ENCODE results near the gene HTT.

DNA sequence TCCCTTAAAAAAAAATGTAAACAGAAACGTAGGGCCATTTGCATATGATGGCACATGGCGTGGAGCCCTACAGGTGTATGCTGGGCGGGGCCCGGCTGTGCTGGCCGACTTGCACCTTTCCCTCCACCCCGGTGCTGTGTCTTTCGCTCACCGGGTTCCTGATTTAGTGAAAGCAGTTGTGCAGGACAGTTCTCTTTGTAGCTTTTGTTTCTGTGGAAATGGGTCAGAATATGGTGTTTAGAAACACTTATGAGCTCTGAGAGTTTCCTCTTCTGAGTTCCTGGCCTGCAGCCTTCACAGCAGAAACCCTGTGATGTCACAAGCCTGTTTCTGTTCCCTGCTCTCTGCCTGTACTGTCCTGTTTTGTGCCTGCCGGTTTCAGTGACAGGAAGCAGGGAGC lies 152.0 kb downstream of the HTT start:
- TF ChIP-seq, protein P1, sequence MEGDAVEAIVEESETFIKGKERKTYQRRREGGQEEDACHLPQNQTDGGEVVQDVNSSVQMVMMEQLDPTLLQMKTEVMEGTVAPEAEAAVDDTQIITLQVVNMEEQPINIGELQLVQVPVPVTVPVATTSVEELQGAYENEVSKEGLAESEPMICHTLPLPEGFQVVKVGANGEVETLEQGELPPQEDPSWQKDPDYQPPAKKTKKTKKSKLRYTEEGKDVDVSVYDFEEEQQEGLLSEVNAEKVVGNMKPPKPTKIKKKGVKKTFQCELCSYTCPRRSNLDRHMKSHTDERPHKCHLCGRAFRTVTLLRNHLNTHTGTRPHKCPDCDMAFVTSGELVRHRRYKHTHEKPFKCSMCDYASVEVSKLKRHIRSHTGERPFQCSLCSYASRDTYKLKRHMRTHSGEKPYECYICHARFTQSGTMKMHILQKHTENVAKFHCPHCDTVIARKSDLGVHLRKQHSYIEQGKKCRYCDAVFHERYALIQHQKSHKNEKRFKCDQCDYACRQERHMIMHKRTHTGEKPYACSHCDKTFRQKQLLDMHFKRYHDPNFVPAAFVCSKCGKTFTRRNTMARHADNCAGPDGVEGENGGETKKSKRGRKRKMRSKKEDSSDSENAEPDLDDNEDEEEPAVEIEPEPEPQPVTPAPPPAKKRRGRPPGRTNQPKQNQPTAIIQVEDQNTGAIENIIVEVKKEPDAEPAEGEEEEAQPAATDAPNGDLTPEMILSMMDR (IDR thresholded peaks at IDR 0.05; ENCODE audit: poor library complexity, severe bottlenecking), result no peak
- TF ChIP-seq EP300 (conservative IDR thresholded peaks at IDR 0.05; ENCODE audit: poor library complexity, severe bottlenecking) (no peak), SMC3 (conservative IDR thresholded peaks at IDR 0.05; ENCODE audit: poor library complexity) (no peak), EZH2 (IDR thresholded peaks at IDR 0.05; ENCODE audit: borderline replicate concordance, insufficient read depth, low read length, poor library complexity, severe bottlenecking) (no peak), TAF1 (IDR thresholded peaks at IDR 0.05; ENCODE audit: low read depth) (no peak), POLR2AphosphoS5 (IDR thresholded peaks at IDR 0.05) (no peak), RAD21 (conservative IDR thresholded peaks at IDR 0.05) (no peak), MXI1 (conservative IDR thresholded peaks at IDR 0.05; ENCODE audit: poor library complexity, severe bottlenecking) (no peak)
- TF ChIP-seq, protein P2, sequence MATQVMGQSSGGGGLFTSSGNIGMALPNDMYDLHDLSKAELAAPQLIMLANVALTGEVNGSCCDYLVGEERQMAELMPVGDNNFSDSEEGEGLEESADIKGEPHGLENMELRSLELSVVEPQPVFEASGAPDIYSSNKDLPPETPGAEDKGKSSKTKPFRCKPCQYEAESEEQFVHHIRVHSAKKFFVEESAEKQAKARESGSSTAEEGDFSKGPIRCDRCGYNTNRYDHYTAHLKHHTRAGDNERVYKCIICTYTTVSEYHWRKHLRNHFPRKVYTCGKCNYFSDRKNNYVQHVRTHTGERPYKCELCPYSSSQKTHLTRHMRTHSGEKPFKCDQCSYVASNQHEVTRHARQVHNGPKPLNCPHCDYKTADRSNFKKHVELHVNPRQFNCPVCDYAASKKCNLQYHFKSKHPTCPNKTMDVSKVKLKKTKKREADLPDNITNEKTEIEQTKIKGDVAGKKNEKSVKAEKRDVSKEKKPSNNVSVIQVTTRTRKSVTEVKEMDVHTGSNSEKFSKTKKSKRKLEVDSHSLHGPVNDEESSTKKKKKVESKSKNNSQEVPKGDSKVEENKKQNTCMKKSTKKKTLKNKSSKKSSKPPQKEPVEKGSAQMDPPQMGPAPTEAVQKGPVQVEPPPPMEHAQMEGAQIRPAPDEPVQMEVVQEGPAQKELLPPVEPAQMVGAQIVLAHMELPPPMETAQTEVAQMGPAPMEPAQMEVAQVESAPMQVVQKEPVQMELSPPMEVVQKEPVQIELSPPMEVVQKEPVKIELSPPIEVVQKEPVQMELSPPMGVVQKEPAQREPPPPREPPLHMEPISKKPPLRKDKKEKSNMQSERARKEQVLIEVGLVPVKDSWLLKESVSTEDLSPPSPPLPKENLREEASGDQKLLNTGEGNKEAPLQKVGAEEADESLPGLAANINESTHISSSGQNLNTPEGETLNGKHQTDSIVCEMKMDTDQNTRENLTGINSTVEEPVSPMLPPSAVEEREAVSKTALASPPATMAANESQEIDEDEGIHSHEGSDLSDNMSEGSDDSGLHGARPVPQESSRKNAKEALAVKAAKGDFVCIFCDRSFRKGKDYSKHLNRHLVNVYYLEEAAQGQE (IDR thresholded peaks at IDR 0.05; ENCODE audit: borderline replicate concordance), result no peak
